HepG2 (cell line): ENCODE measurements around the gene ACSL5.

Experiments
- CTCF ChIP-seq: sonication (generic); formaldehyde crosslinking; IDR thresholded peaks from 2 replicates; pipeline ENCODE4 v1.5.0; 2020; ENCODE audit warnings: mild to moderate bottlenecking, missing genetic modification reagents, moderate library complexity
- HNRNPL ChIP-seq: fragments of 200-400 bp; formaldehyde crosslinking; IDR thresholded peaks from 2 replicates; pipeline ENCODE4 v1.6.1; 2017; ENCODE audit warnings: mild to moderate bottlenecking, low read depth, low read length
- NR3C1 ChIP-seq: sonication (generic); formaldehyde crosslinking; IDR thresholded peaks from 2 replicates; pipeline ENCODE4 v1.4.0; 2020; ENCODE audit warnings: missing genetic modification reagents
- PRDM15 ChIP-seq: sonication (generic); formaldehyde crosslinking; IDR thresholded peaks from 2 replicates; pipeline ENCODE4 v1.4.0; 2020; ENCODE audit warnings: missing genetic modification reagents
- RXRA ChIP-seq: sonication (generic); formaldehyde crosslinking; IDR thresholded peaks from 2 replicates; pipeline ENCODE4 v1.5.1; 2020; ENCODE audit warnings: missing genetic modification reagents
- SRF ChIP-seq: IDR thresholded peaks from 2 replicates; pipeline ENCODE4 v1.6.1; 2011; ENCODE audit warnings: mild to moderate bottlenecking, low read depth, low read length, moderate library complexity
- TRAFD1 ChIP-seq: sonication (generic); formaldehyde crosslinking; IDR thresholded peaks from 2 replicates; pipeline ENCODE4 v1.5.1; 2020; ENCODE audit warnings: missing genetic modification reagents, mild to moderate bottlenecking, borderline replicate concordance
- ZNF34 ChIP-seq: sonication (generic); formaldehyde crosslinking; IDR thresholded peaks from 2 replicates; pipeline ENCODE4 v1.4.0; 2020; ENCODE audit warnings: mild to moderate bottlenecking, missing genetic modification reagents, borderline replicate concordance

- TF ChIP-seq NR3C1 (CRISPR knock-in tag) (no peak), CTCF (CRISPR knock-in tag) (peak; percentile 77), HNRNPL (no peak), TRAFD1 (CRISPR knock-in tag) (no peak), PRDM15 (CRISPR knock-in tag) (no peak), SRF (no peak), RXRA (CRISPR knock-in tag) (no peak), ZNF34 (CRISPR knock-in tag) (no peak)
Measured at GRCh38 chr10:112471878-112472487, 98.1 kb downstream of the ACSL5 start.
